Measurements from ENCODE around the gene SLC39A13. TPM values are rescaled to one million over a fixed set of nuclear protein-coding genes. Genes with fewer than 3 reads are reported as not detected.

The SLC39A13 gene
- total and polyA plus RNA-seq, 2 of the 13 experiments (the other 11 are each of a cell fraction or from before 2014, with no cell fraction given): 15.3 to 30.5 TPM

GRCh38 chr11:47435687-47436086 lies 27.3 kb downstream of the SLC39A13 start (continued):
- TF ChIP-seq ZNF253 (CRISPR knock-in tag; IDR thresholded peaks at IDR 0.05; ENCODE audit: borderline replicate concordance) (no peak), RAD21 (CRISPR knock-in tag; IDR thresholded peaks at IDR 0.05) (0 out of 2 replicates have a peak, but pooled peaks have one; percentile 11), CEBPB (IDR thresholded peaks at IDR 0.05; ENCODE audit: borderline replicate concordance, low read depth, low read length) (no peak), ZNF607 (CRISPR knock-in tag; IDR thresholded peaks at IDR 0.05; ENCODE audit: borderline replicate concordance) (no peak), HBP1 (CRISPR knock-in tag; IDR thresholded peaks at IDR 0.05; ENCODE audit: low read depth) (no peak), PAX8 (CRISPR knock-in tag; IDR thresholded peaks at IDR 0.05; ENCODE audit: borderline replicate concordance) (no peak), ZFY (CRISPR knock-in tag; IDR thresholded peaks at IDR 0.05) (peak; percentile 52; the same call in 1 of the 2 replicates), NFKB2 (CRISPR knock-in tag; IDR thresholded peaks at IDR 0.05; ENCODE audit: borderline replicate concordance) (no peak), ZBTB7B (CRISPR knock-in tag; IDR thresholded peaks at IDR 0.05) (no peak), CSRNP2 (CRISPR knock-in tag; conservative IDR thresholded peaks at IDR 0.05; ENCODE audit: low read depth) (no peak), SMARCC2 (IDR thresholded peaks at IDR 0.05) (no peak), SNRNP70 (IDR thresholded peaks at IDR 0.05; ENCODE audit: low read depth, low read length) (no peak), ZNF337 (CRISPR knock-in tag; IDR thresholded peaks at IDR 0.05; ENCODE audit: borderline replicate concordance, low read depth) (no peak), ZNF562 (CRISPR knock-in tag; IDR thresholded peaks at IDR 0.05; ENCODE audit: borderline replicate concordance) (no peak), HNF1A (IDR thresholded peaks at IDR 0.05; ENCODE audit: low read depth) (no peak), HNF1A (CRISPR knock-in tag; IDR thresholded peaks at IDR 0.05; ENCODE audit: borderline replicate concordance) (peak; percentile 42; the same call in 1 of the 2 replicates), NRL (CRISPR knock-in tag; IDR thresholded peaks at IDR 0.05; ENCODE audit: borderline replicate concordance) (no peak; the same call in 1 of the 2 replicates)
- TF ChIP-seq, protein P1, sequence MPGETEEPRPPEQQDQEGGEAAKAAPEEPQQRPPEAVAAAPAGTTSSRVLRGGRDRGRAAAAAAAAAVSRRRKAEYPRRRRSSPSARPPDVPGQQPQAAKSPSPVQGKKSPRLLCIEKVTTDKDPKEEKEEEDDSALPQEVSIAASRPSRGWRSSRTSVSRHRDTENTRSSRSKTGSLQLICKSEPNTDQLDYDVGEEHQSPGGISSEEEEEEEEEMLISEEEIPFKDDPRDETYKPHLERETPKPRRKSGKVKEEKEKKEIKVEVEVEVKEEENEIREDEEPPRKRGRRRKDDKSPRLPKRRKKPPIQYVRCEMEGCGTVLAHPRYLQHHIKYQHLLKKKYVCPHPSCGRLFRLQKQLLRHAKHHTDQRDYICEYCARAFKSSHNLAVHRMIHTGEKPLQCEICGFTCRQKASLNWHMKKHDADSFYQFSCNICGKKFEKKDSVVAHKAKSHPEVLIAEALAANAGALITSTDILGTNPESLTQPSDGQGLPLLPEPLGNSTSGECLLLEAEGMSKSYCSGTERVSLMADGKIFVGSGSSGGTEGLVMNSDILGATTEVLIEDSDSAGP (CRISPR knock-in tag; IDR thresholded peaks at IDR 0.05; ENCODE audit: borderline replicate concordance): 0 out of 2 replicates have a peak, but pooled peaks have one; percentile 19
- TF ChIP-seq, protein P2, sequence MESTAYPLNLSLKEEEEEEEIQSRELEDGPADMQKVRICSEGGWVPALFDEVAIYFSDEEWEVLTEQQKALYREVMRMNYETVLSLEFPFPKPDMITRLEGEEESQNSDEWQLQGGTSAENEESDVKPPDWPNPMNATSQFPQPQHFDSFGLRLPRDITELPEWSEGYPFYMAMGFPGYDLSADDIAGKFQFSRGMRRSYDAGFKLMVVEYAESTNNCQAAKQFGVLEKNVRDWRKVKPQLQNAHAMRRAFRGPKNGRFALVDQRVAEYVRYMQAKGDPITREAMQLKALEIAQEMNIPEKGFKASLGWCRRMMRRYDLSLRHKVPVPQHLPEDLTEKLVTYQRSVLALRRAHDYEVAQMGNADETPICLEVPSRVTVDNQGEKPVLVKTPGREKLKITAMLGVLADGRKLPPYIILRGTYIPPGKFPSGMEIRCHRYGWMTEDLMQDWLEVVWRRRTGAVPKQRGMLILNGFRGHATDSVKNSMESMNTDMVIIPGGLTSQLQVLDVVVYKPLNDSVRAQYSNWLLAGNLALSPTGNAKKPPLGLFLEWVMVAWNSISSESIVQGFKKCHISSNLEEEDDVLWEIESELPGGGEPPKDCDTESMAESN (CRISPR knock-in tag; conservative IDR thresholded peaks at IDR 0.05): no peak
